ENCODE data around the gene CELA2B. TPM values are rescaled to one million over a fixed set of nuclear protein-coding genes. Genes with fewer than 3 reads are reported as not detected.
"Not testable (repeated sequence)": the region's sequence is repeated elsewhere in the genome, so short reads cannot be mapped to it uniquely, and the experiment has no call there.

CELA2B gene
- total RNA-seq, 2 donors from 2014 or later = not detected

GRCh38 chr1:15469821-15470448 lies 6.0 kb upstream of the CELA2B start:
- H3K4me3 Mint-ChIP-seq; H3K4me1 Mint-ChIP-seq; H3K9me3 Mint-ChIP-seq; H3K27ac Mint-ChIP-seq; H3K36me3 Mint-ChIP-seq (ENCODE audit: low read depth); H3K27me3 Mint-ChIP-seq; ATAC-seq (replicated peaks): not testable (repeated sequence)

GRCh38 chr1:15471067-15471466 lies 4.8 kb upstream of the CELA2B start:
- H3K9me3 Mint-ChIP-seq; H3K27ac Mint-ChIP-seq; H3K4me3 Mint-ChIP-seq; H3K36me3 Mint-ChIP-seq (ENCODE audit: low read depth); H3K4me1 Mint-ChIP-seq; H3K27me3 Mint-ChIP-seq; ATAC-seq (replicated peaks): not testable (repeated sequence)

GRCh38 chr1:15471723-15472122 lies 4.2 kb upstream of the CELA2B start:
- not testable (repeated sequence) for H3K27me3 Mint-ChIP-seq; H3K27ac Mint-ChIP-seq; ATAC-seq (replicated peaks); H3K36me3 Mint-ChIP-seq (ENCODE audit: low read depth); H3K9me3 Mint-ChIP-seq; H3K4me3 Mint-ChIP-seq; H3K4me1 Mint-ChIP-seq

- Mint-ChIP-seq H3K4me3 (no peak overlapping the region), H3K9me3 (no peaks in the 10 kb centered on the region), H3K27me3 (no peaks in the 10 kb centered on the region), H3K36me3 (ENCODE audit: low read depth) (no peaks in the 10 kb centered on the region), H3K4me1 (no peaks in the 10 kb centered on the region), H3K27ac (no peak overlapping the region)
- no peak for ATAC-seq (replicated peaks)
Measured at GRCh38 chr1:15472587-15472986, 3.3 kb upstream of the CELA2B start.

- Mint-ChIP-seq H3K27me3 (no peaks in the 10 kb centered on the region), H3K4me3 (no peak overlapping the region), H3K9me3 (no peaks in the 10 kb centered on the region), H3K27ac (no peak overlapping the region), H3K36me3 (ENCODE audit: low read depth) (no peaks in the 10 kb centered on the region), H3K4me1 (no peaks in the 10 kb centered on the region)
- ATAC-seq (replicated peaks) = no peak
Measured at GRCh38 chr1:15476927-15477326, 1.0 kb downstream of the CELA2B start.

- Mint-ChIP-seq H3K27me3 (no peaks in the 10 kb centered on the region), H3K36me3 (ENCODE audit: low read depth) (no peaks in the 10 kb centered on the region), H3K4me3 (no peak overlapping the region)
Measured at GRCh38 chr1:15477646-15478212, 1.8 kb downstream of the CELA2B start.

GRCh38 chr1:15479654-15480347 lies 3.9 kb downstream of the CELA2B start:
- Mint-ChIP-seq H3K27ac (no peak overlapping the region), H3K4me1 (no peaks in the 10 kb centered on the region)
- ATAC-seq (replicated peaks) = no peak

More at GRCh38 chr1:15477646-15478212, 1.8 kb downstream of the CELA2B start:
- no peaks in the 10 kb centered on the region for H3K4me1 Mint-ChIP-seq
- no peak for ATAC-seq (replicated peaks)
- H3K9me3 Mint-ChIP-seq = no peaks in the 10 kb centered on the region
- no peak overlapping the region for H3K27ac Mint-ChIP-seq

GRCh38 chr1:15482455-15482854 lies 6.6 kb downstream of the CELA2B start:
- H3K4me1 Mint-ChIP-seq; ATAC-seq (replicated peaks); H3K4me3 Mint-ChIP-seq; H3K27me3 Mint-ChIP-seq; H3K9me3 Mint-ChIP-seq; H3K27ac Mint-ChIP-seq; H3K36me3 Mint-ChIP-seq (ENCODE audit: low read depth): not testable (repeated sequence)

More at GRCh38 chr1:15479654-15480347, 3.9 kb downstream of the CELA2B start:
- Mint-ChIP-seq H3K36me3 (ENCODE audit: low read depth) (no peaks in the 10 kb centered on the region), H3K9me3 (no peaks in the 10 kb centered on the region), H3K4me3 (no peak overlapping the region), H3K27me3 (no peaks in the 10 kb centered on the region)

- not testable (repeated sequence) for ATAC-seq (replicated peaks)
Measured at GRCh38 chr1:15482983-15483543, 7.2 kb downstream of the CELA2B start.

GRCh38 chr1:15483971-15484370 lies 8.1 kb downstream of the CELA2B start:
- Mint-ChIP-seq H3K9me3 (no peaks in the 10 kb centered on the region), H3K4me1 (no peaks in the 10 kb centered on the region), H3K4me3 (no peak overlapping the region), H3K27ac (no peak overlapping the region), H3K27me3 (no peaks in the 10 kb centered on the region), H3K36me3 (ENCODE audit: low read depth) (no peaks in the 10 kb centered on the region)
- no peak for ATAC-seq (replicated peaks)

More at GRCh38 chr1:15482983-15483543, 7.2 kb downstream of the CELA2B start:
- not testable (repeated sequence) for H3K36me3 Mint-ChIP-seq (ENCODE audit: low read depth); H3K4me3 Mint-ChIP-seq; H3K4me1 Mint-ChIP-seq; H3K27me3 Mint-ChIP-seq; H3K27ac Mint-ChIP-seq; H3K9me3 Mint-ChIP-seq

GRCh38 chr1:15484443-15484842 lies 8.5 kb downstream of the CELA2B start:
- not testable (repeated sequence) for ATAC-seq (replicated peaks); H3K4me3 Mint-ChIP-seq; H3K9me3 Mint-ChIP-seq; H3K27me3 Mint-ChIP-seq; H3K36me3 Mint-ChIP-seq (ENCODE audit: low read depth); H3K27ac Mint-ChIP-seq; H3K4me1 Mint-ChIP-seq

- no peak for ATAC-seq (replicated peaks)
- Mint-ChIP-seq H3K9me3 (no peaks in the 10 kb centered on the region), H3K27ac (no peak overlapping the region), H3K27me3 (no peaks in the 10 kb centered on the region), H3K4me3 (no peak overlapping the region), H3K36me3 (ENCODE audit: low read depth) (no peaks in the 10 kb centered on the region), H3K4me1 (no peaks in the 10 kb centered on the region)
Measured at GRCh38 chr1:15485636-15486035, 9.7 kb downstream of the CELA2B start.

- not testable (repeated sequence) for H3K4me3 Mint-ChIP-seq; H3K9me3 Mint-ChIP-seq; H3K27me3 Mint-ChIP-seq; H3K27ac Mint-ChIP-seq; ATAC-seq (replicated peaks); H3K4me1 Mint-ChIP-seq; H3K36me3 Mint-ChIP-seq (ENCODE audit: low read depth)
Measured at GRCh38 chr1:15486844-15487610, 11.1 kb downstream of the CELA2B start.

- no peaks in the 10 kb centered on the region for H3K9me3 Mint-ChIP-seq
- H3K4me1 Mint-ChIP-seq = no peaks in the 10 kb centered on the region
- no peak for ATAC-seq (replicated peaks)
- H3K27me3 Mint-ChIP-seq = no peaks in the 10 kb centered on the region
- H3K27ac Mint-ChIP-seq = no peak overlapping the region
- H3K4me3 Mint-ChIP-seq = no peak overlapping the region
- peaks cover 17% of the 10 kb centered on the region for H3K36me3 Mint-ChIP-seq (ENCODE audit: low read depth)
Measured at GRCh38 chr1:15488371-15488770, 12.5 kb downstream of the CELA2B start.
